ENCODE data around the gene USP8. TPM values are rescaled to one million over a fixed set of nuclear protein-coding genes. Genes with fewer than 3 reads are reported as not detected.
"Not testable (repeated sequence)": the region's sequence is repeated elsewhere in the genome, so short reads cannot be mapped to it uniquely, and the experiment has no call there.

USP8 gene
- polyA plus RNA-seq, 3 donors: 32.1 to 62.4 (median 37.3) TPM

- DNase-seq: no peak
- Mint-ChIP-seq H3K4me3 (no peak overlapping the region), H3K4me1 (peaks cover 23% of the 10 kb centered on the region), H3K27me3 (ENCODE audit: low read depth in 3 of 3) (peaks cover 0 to 2% (median 0%) of the 10 kb centered on the region in 3 donors), H3K9me3 (peaks cover 0 to 6% (median 0%) of the 10 kb centered on the region in 7 donors), H3K36me3 (no peaks in the 10 kb centered on the region), H3K27ac (no peak overlapping the region)
- intact Hi-C loops (cut with micrococcal nuclease): no loop called here
- no peaks in the 10 kb centered on the region for H3K79me2 ChIP-seq (ENCODE audit: insufficient read depth, low read length)
- H4K20me1 ChIP-seq (ENCODE audit: insufficient read depth, low read length): no peaks in the 10 kb centered on the region
- peaks cover 17 to 18% of the 10 kb centered on the region in 2 donors for H3K4me1 ChIP-seq (ENCODE audit: control insufficient read depth in 1 of 2, insufficient read depth in 2 of 2, low read length in 2 of 2)
- no peak for TF ChIP-seq CTCF (IDR thresholded peaks at IDR 0.05)
- no peak overlapping the region for H3K4me2 ChIP-seq (replicated peaks; ENCODE audit: extremely low read depth, low read length, poor library complexity, severe bottlenecking)
- no CpG with 5 or more reads among the region's 1 CpG for WGBS (ENCODE audit: insufficient coverage)
- H3K36me3 ChIP-seq (replicated peaks in 1 of 2; ENCODE audit: control insufficient read depth in 1 of 2, insufficient read depth in 2 of 2, low read length in 2 of 2): no peaks in the 10 kb centered on the region
- no peaks in the 10 kb centered on the region for H3K9me3 ChIP-seq (replicated peaks in 1 of 2; ENCODE audit: control insufficient read depth in 1 of 2, insufficient read depth in 1 of 2, low read length in 2 of 2)
- no peaks in the 10 kb centered on the region for H3K27me3 ChIP-seq (ENCODE audit: control insufficient read depth in 2 of 2, insufficient read depth in 2 of 2, low read length in 2 of 2)
- H3K27ac ChIP-seq (ENCODE audit: low read depth in 1 of 2, low read length in 2 of 2): no peak overlapping the region
- H3K4me3 ChIP-seq (replicated peaks in 1 of 3; ENCODE audit: low read depth in 2 of 3, low read length in 3 of 3): no peak overlapping the region
- no peak overlapping the region for H2AFZ ChIP-seq (ENCODE audit: insufficient read depth, low read depth, low read length, poor library complexity, severe bottlenecking)
- no peak overlapping the region for H3K9ac ChIP-seq (ENCODE audit: insufficient read depth, low read length, poor library complexity, severe bottlenecking)
Measured at GRCh38 chr15:50380089-50380488, 44.1 kb upstream of the USP8 start.

GRCh38 chr15:50381438-50381837 is 42.8 kb upstream of the USP8 start:
- Histone ChIP-seq H3K27me3 (ENCODE audit: control insufficient read depth in 2 of 2, insufficient read depth in 2 of 2, low read length in 2 of 2) (no peaks in the 10 kb centered on the region), H3K36me3 (replicated peaks in 1 of 2; ENCODE audit: control insufficient read depth in 1 of 2, insufficient read depth in 2 of 2, low read length in 2 of 2) (no peaks in the 10 kb centered on the region), H4K20me1 (ENCODE audit: insufficient read depth, low read length) (no peaks in the 10 kb centered on the region), H3K79me2 (ENCODE audit: insufficient read depth, low read length) (no peaks in the 10 kb centered on the region), H3K9me3 (replicated peaks in 1 of 2; ENCODE audit: control insufficient read depth in 1 of 2, insufficient read depth in 1 of 2, low read length in 2 of 2) (no peaks in the 10 kb centered on the region), H3K27ac (ENCODE audit: low read depth in 1 of 2, low read length in 2 of 2) (no peak overlapping the region), H2AFZ (ENCODE audit: insufficient read depth, low read depth, low read length, poor library complexity, severe bottlenecking) (no peak overlapping the region), H3K4me2 (replicated peaks; ENCODE audit: extremely low read depth, low read length, poor library complexity, severe bottlenecking) (no peak overlapping the region), H3K4me3 (replicated peaks in 1 of 3; ENCODE audit: low read depth in 2 of 3, low read length in 3 of 3) (no peak overlapping the region), H3K9ac (ENCODE audit: insufficient read depth, low read length, poor library complexity, severe bottlenecking) (no peak overlapping the region), H3K4me1 (ENCODE audit: control insufficient read depth in 1 of 2, insufficient read depth in 2 of 2, low read length in 2 of 2) (peaks cover 17 to 18% of the 10 kb centered on the region in 2 donors)
- no CpG with 5 or more reads among the region's 1 CpG for WGBS (ENCODE audit: insufficient coverage)
- no peak for TF ChIP-seq CTCF (IDR thresholded peaks at IDR 0.05)
- peaks cover 30% of the 10 kb centered on the region for H3K4me1 Mint-ChIP-seq
- no peaks in the 10 kb centered on the region for H3K36me3 Mint-ChIP-seq
- DNase-seq: no peak
- H3K27me3 Mint-ChIP-seq (ENCODE audit: low read depth in 3 of 3): peaks cover 0 to 2% (median 0%) of the 10 kb centered on the region in 3 donors
- H3K27ac Mint-ChIP-seq: no peak overlapping the region
- intact Hi-C loops (cut with micrococcal nuclease): no loop called here
- peaks cover 0 to 6% (median 0%) of the 10 kb centered on the region in 7 donors for H3K9me3 Mint-ChIP-seq
- H3K4me3 Mint-ChIP-seq: no peak overlapping the region

- H3K36me3 Mint-ChIP-seq; H4K20me1 ChIP-seq (ENCODE audit: insufficient read depth, low read length); H2AFZ ChIP-seq (ENCODE audit: insufficient read depth, low read depth, low read length, poor library complexity, severe bottlenecking); H3K36me3 ChIP-seq (replicated peaks in 1 of 2; ENCODE audit: control insufficient read depth in 1 of 2, insufficient read depth in 2 of 2, low read length in 2 of 2); H3K27me3 ChIP-seq (ENCODE audit: control insufficient read depth in 2 of 2, insufficient read depth in 2 of 2, low read length in 2 of 2); H3K9ac ChIP-seq (ENCODE audit: insufficient read depth, low read length, poor library complexity, severe bottlenecking); intact Hi-C loops (cut with micrococcal nuclease); H3K27ac ChIP-seq (ENCODE audit: low read depth in 1 of 2, low read length in 2 of 2); H3K79me2 ChIP-seq (ENCODE audit: insufficient read depth, low read length); H3K4me3 ChIP-seq (replicated peaks in 1 of 3; ENCODE audit: low read depth in 2 of 3, low read length in 3 of 3); H3K27me3 Mint-ChIP-seq (ENCODE audit: low read depth in 3 of 3); H3K4me2 ChIP-seq (replicated peaks; ENCODE audit: extremely low read depth, low read length, poor library complexity, severe bottlenecking); H3K9me3 Mint-ChIP-seq; H3K9me3 ChIP-seq (replicated peaks in 1 of 2; ENCODE audit: control insufficient read depth in 1 of 2, insufficient read depth in 1 of 2, low read length in 2 of 2): not testable (repeated sequence)
- Mint-ChIP-seq H3K4me1 (peaks cover 30% of the 10 kb centered on the region), H3K27ac (peak overlapping the region in 4 of 7 donors; percentile 1 to 70 (median 62)), H3K4me3 (peak overlapping the region in 1 of 2 donors; percentile 7)
- WGBS (ENCODE audit: insufficient coverage): 0% methylated on average over 3 of the region's 5 CpGs
- H3K4me1 ChIP-seq (ENCODE audit: control insufficient read depth in 1 of 2, insufficient read depth in 2 of 2, low read length in 2 of 2): peaks cover 17 to 18% of the 10 kb centered on the region in 2 donors
- DNase-seq: peak in 1 of 3 donors; percentile 7
Measured at GRCh38 chr15:50382408-50382807, 41.8 kb upstream of the USP8 start.

All from CD14-positive monocyte (primary cell).